HG02588 (cell line): ENCODE measurements around the gene ZNF578.
"Not testable (repeated sequence)": the region's sequence is repeated elsewhere in the genome, so short reads cannot be mapped to it uniquely, and the experiment has no call there.

ENCODE experiments used
- ATAC-seq: cut with Tn5 transposase; IDR thresholded peaks from one replicate; pipeline ENCODE4 v1.9.1; 2021; ENCODE audit warnings: mild to moderate bottlenecking, moderate library complexity; ENCODE audit not compliant: unreplicated experiment

The ZNF578 gene

GRCh38 chr19:52557231-52557995, 104.1 kb downstream of the ZNF578 start:
- no peak for ATAC-seq

- not testable (repeated sequence) for ATAC-seq
These were observed 105.5 kb downstream of the ZNF578 start for GRCh38 chr19:52558732-52559445.

- not testable (repeated sequence) for ATAC-seq
These were observed 108.3 kb downstream of the ZNF578 start for GRCh38 chr19:52561611-52562010.
